ENCODE data around the gene GSN.

Gene GSN

GRCh38 chr9:121273064-121273775 lies 5.3 kb downstream of the GSN start:
- no peak for DNase-seq (ENCODE audit: insufficient read length, low spot score)
- TF ChIP-seq POLR2A (IDR thresholded peaks at IDR 0.05; ENCODE audit: low read depth, low read length) = no peak
- no peak for FAIRE-seq

- no peak for TF ChIP-seq POLR2A (IDR thresholded peaks at IDR 0.05; ENCODE audit: low read depth, low read length)
- DNase-seq (ENCODE audit: insufficient read length, low spot score) (no peak), FAIRE-seq (no peak)
Observed at GRCh38 chr9:121274851-121275250, 6.9 kb downstream of the GSN start.

- no peak for DNase-seq (ENCODE audit: insufficient read length, low spot score)
- no peak for TF ChIP-seq POLR2A (IDR thresholded peaks at IDR 0.05; ENCODE audit: low read depth, low read length)
- FAIRE-seq = no peak
Observed at GRCh38 chr9:121275781-121276658, 8.1 kb downstream of the GSN start.

GRCh38 chr9:121277026-121277425 lies 9.1 kb downstream of the GSN start:
- FAIRE-seq (no peak), DNase-seq (ENCODE audit: insufficient read length, low spot score) (no peak)
- no peak for TF ChIP-seq POLR2A (IDR thresholded peaks at IDR 0.05; ENCODE audit: low read depth, low read length)

- DNase-seq (ENCODE audit: insufficient read length, low spot score) (no peak), FAIRE-seq (no peak)
- TF ChIP-seq POLR2A (IDR thresholded peaks at IDR 0.05; ENCODE audit: low read depth, low read length) = no peak
Observed at GRCh38 chr9:121277518-121278295, 9.7 kb downstream of the GSN start.

- no peak; the same call in 1 of the 2 replicates for TF ChIP-seq POLR2A (IDR thresholded peaks at IDR 0.05; ENCODE audit: low read depth, low read length)
- DNase-seq (ENCODE audit: insufficient read length, low spot score) (peak; percentile 89), FAIRE-seq (peak; percentile 90)
Observed at GRCh38 chr9:121278477-121279261, 10.7 kb downstream of the GSN start.

- TF ChIP-seq POLR2A (IDR thresholded peaks at IDR 0.05; ENCODE audit: low read depth, low read length) = no peak
- DNase-seq (ENCODE audit: insufficient read length, low spot score) (no peak), FAIRE-seq (no peak)
Observed at GRCh38 chr9:121279776-121280388, 11.9 kb downstream of the GSN start.

GRCh38 chr9:121280715-121281613 lies 13.0 kb downstream of the GSN start:
- no peak for DNase-seq (ENCODE audit: insufficient read length, low spot score)
- no peak for TF ChIP-seq POLR2A (IDR thresholded peaks at IDR 0.05; ENCODE audit: low read depth, low read length)
- no peak for FAIRE-seq

GRCh38 chr9:121281614-121282276 lies 13.8 kb downstream of the GSN start:
- DNase-seq (ENCODE audit: insufficient read length, low spot score) (peak; percentile 80), FAIRE-seq (no peak)
- no peak for TF ChIP-seq POLR2A (IDR thresholded peaks at IDR 0.05; ENCODE audit: low read depth, low read length)

GRCh38 chr9:121282277-121283079 lies 14.5 kb downstream of the GSN start:
- no peak for TF ChIP-seq POLR2A (IDR thresholded peaks at IDR 0.05; ENCODE audit: low read depth, low read length)
- DNase-seq (ENCODE audit: insufficient read length, low spot score) (no peak), FAIRE-seq (no peak)

- FAIRE-seq = no peak
- no peak for DNase-seq (ENCODE audit: insufficient read length, low spot score)
- TF ChIP-seq POLR2A (IDR thresholded peaks at IDR 0.05; ENCODE audit: low read depth, low read length) = no peak
Observed at GRCh38 chr9:121283080-121283398, 15.1 kb downstream of the GSN start.
